ENCODE results near the gene RBM47.

DNA sequence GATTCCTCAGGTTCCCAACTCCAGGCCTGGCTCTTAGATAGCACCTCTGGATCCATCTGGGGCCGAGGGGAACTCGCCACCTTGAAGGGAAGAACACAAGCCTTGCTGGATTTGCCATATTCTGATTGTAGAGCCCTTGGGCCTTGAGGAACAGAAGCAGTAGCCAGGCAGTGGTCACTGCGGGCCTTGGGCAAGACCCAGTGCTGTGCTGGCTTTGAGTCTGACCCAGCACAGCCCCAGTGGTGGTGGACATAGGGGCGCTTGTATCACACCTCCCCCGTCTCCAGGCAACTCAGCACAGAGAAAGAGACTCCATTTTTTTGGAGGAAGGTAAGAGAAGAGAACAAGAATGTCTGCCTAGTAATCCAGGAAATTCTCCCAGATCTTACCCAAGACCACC is 249.0 kb downstream of the RBM47 start:
- TF ChIP-seq, protein P1, sequence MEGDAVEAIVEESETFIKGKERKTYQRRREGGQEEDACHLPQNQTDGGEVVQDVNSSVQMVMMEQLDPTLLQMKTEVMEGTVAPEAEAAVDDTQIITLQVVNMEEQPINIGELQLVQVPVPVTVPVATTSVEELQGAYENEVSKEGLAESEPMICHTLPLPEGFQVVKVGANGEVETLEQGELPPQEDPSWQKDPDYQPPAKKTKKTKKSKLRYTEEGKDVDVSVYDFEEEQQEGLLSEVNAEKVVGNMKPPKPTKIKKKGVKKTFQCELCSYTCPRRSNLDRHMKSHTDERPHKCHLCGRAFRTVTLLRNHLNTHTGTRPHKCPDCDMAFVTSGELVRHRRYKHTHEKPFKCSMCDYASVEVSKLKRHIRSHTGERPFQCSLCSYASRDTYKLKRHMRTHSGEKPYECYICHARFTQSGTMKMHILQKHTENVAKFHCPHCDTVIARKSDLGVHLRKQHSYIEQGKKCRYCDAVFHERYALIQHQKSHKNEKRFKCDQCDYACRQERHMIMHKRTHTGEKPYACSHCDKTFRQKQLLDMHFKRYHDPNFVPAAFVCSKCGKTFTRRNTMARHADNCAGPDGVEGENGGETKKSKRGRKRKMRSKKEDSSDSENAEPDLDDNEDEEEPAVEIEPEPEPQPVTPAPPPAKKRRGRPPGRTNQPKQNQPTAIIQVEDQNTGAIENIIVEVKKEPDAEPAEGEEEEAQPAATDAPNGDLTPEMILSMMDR (IDR thresholded peaks at IDR 0.05 in 2 of 3, conservative IDR thresholded peaks at IDR 0.05 in 1 of 3; ENCODE audit: control insufficient read depth in 2 of 3, extremely low read depth in 1 of 3, insufficient read depth in 1 of 3, low read depth in 3 of 3, low read length in 3 of 3) = no peak
- no peak for TF ChIP-seq RAD21 (IDR thresholded peaks at IDR 0.05; ENCODE audit: insufficient read depth, low read depth, low read length)
- no peak for TF ChIP-seq CREB1 (IDR thresholded peaks at IDR 0.05; ENCODE audit: low read depth)
- TF ChIP-seq POU2F2 (IDR thresholded peaks at IDR 0.05; ENCODE audit: borderline replicate concordance, low read depth, low read length) = no peak

Data from GM12878 (cell line).